ENCODE measurements around the gene PNPLA7. TPM values are rescaled to one million over a fixed set of nuclear protein-coding genes. Genes with fewer than 3 reads are reported as not detected.

Gene PNPLA7
- total RNA-seq, 1 experiment from 2014 or later, result 0.10 TPM

GRCh38 chr9:137497921-137498719, 52.1 kb downstream of the PNPLA7 start:
- DNase-seq (ENCODE audit: extremely low read depth, low read depth), result no peak

DNA sequence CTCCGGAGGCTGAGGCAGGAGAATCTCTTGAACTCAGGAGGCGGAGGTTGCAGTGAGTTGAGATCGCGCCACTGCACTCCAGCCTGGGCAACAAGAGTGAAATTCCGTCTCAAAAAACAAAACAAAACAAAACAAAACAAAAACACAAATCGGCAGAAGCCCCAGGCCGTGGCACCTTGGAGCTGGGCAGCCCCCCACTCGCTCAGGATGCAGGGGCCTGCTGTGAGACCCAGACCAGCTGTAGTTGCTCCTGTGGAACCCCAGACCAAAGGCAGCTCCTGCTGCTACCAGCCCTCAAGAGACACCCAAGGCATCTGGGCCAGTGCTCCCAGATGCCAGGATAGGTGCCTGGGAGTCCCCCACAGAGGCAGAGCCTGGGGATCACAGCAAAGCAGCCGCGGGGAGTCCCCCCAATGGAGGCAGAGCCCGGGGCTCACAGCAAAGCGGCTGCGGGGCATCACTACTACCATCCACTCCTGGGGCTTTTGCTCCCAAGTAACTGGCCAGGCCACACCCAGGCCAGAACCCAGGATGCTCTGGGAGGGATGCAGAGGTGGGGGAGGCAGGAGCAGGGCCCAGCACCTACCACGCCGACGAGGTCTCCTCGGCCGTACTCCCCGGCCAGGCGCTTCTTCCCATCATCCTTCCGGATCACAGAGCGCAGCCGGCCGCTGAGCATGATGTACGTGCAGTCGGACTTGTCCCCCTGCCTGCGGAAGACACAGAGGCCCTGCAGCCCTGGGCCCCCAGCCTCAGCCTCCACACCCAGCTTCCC, 53.4 kb downstream of the PNPLA7 start:
- DNase-seq (ENCODE audit: extremely low read depth, low read depth), result no peak

DNA sequence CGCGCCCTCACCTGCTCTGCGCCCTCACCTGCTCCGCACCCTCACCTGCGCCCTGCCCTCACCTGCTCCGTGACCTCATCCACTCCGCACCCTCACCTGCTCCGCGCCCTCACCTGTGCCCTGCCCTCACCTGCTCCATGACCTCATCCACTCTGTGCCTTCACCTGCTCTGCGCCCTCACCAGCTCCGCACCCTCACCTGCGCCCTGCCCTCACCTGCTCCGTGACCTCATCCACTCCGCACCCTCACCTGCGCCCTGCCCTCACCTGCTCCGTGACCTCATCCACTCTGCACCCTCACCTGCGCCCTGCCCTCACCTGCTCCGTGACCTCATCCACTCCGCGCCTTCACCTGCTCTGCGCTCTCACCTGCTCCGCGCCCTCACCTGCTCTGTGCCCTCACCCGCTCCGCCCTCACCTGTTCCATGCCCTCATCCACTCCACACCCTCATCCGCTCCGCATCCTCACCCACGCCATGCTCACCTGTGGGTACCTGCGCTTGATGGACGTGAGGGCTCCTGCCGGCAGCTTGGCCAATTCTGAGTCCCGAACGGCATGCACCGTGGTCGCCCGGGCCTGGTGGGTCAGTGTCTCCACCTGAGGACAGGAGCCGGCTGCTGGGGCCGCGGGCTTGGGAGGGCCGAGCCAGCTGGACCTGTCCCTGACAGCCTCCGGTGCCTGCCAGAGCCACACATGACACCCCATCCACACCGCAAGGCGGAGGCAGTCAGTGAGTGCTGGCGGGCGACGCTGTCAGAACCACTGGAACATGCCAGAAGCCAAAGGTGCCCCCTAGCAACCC, 55.5 kb downstream of the PNPLA7 start:
- DNase-seq (ENCODE audit: extremely low read depth, low read depth), result no peak

DNA sequence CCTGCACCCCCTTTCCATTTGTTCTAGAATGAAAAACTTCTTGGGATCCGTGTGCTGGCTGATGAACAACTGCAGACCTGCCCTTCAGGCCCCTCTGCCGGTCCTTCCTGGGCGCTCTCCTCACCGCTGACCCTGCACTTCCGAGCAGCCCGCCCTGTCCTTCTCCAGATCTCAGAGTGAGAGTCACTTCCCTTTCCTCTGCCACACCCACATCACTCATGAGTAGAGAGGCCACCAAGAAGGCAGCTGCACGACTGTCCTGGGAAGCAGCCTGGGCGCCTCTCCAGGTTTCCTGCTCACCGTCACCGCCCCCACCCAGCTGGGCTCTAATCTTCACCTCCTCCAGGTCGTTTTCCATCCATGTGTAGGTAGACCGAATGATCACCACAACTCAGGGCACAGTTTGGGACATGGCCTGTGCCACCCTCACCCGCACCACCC, 56.1 kb downstream of the PNPLA7 start:
- DNase-seq (ENCODE audit: extremely low read depth, low read depth), result no peak

GRCh38 chr9:137493364-137494103, 56.7 kb downstream of the PNPLA7 start:
- no peak for DNase-seq (ENCODE audit: extremely low read depth, low read depth)

GRCh38 chr9:137492464-137493363, 57.5 kb downstream of the PNPLA7 start:
- DNase-seq (ENCODE audit: extremely low read depth, low read depth), result no peak

DNA sequence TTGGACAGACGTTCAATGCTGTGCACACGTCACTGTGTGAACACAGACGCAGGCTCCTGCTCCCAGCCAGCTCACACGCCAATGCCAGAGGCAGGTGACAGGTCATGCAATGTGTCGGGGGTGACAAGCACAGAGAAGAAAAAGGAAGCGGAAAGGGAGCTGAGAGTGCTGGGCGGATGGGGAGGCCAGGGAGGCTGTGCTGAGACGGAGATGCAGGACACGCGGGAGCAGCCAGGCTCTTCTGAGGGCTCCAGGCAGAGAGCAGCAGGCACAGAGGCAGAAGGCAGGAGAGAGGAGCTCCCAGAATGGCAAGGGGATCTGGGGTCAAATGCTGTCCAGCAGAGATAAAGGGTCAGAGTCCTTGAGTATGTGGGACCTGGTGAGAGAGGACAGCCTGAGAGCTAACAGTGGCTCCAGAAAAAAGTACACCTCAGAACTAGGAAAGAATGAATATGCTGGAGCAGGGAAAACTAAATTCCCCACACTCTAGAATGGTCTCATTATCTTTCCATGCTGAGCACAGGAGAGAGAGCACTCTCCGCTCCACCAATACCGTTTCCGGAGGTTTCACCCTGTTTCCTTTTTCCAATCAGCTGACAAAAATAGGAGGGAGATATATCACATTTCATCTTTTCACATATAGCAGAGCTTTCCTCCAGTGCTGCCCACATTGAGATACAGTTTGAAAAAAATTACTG, 58.3 kb downstream of the PNPLA7 start:
- no peak for DNase-seq (ENCODE audit: extremely low read depth, low read depth)

DNA sequence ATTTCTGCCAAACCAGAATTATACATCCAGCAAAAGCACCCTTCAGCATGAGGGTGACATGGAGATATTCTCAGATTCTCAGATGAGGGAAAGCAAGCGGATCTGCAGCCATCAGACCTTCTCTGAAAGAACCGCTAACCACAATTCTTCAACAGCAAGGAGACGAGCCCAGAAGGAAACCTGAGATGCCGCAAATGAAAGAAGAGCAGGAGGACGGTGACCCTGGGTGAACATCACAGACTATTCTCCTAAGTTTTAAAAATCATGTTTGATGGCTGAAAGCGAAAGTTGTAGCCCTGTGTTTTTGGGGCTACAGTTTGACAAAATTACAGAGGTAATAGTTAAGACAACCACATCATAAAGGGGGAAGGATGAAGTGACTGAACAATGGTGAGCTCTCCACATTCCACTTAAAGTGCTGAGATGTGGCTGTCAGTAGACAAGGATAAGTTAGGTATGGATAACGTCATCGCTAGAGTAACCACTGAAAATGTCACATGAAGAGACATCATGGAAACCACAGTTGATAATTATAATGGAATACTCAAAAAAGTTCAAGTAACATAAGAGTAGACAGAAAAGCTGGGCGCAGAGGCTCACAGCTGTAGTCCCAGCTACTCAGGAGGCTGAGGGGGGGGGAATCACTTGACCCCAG, 59.5 kb downstream of the PNPLA7 start:
- DNase-seq (ENCODE audit: extremely low read depth, low read depth), result no peak

- no peak for DNase-seq (ENCODE audit: extremely low read depth, low read depth)
Measured at GRCh38 chr9:137488906-137489305, 61.3 kb downstream of the PNPLA7 start.

DNA sequence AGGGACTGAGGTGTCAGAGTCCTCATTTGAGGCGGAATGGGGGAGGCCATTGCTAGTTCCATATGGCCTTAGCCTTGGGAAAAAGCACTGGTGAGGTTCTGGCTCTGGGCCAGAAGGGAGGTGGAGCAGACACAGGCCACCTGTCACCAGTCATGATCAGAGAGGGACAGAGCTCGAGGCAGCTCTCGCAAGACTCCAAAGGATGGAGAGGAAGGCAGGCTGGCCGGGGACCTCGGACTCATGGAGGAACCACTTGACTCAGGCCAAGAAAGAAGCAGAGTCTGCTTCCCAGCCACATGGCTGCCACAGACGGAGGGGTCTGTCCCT, 61.9 kb downstream of the PNPLA7 start:
- no peak for DNase-seq (ENCODE audit: extremely low read depth, low read depth)

DNA sequence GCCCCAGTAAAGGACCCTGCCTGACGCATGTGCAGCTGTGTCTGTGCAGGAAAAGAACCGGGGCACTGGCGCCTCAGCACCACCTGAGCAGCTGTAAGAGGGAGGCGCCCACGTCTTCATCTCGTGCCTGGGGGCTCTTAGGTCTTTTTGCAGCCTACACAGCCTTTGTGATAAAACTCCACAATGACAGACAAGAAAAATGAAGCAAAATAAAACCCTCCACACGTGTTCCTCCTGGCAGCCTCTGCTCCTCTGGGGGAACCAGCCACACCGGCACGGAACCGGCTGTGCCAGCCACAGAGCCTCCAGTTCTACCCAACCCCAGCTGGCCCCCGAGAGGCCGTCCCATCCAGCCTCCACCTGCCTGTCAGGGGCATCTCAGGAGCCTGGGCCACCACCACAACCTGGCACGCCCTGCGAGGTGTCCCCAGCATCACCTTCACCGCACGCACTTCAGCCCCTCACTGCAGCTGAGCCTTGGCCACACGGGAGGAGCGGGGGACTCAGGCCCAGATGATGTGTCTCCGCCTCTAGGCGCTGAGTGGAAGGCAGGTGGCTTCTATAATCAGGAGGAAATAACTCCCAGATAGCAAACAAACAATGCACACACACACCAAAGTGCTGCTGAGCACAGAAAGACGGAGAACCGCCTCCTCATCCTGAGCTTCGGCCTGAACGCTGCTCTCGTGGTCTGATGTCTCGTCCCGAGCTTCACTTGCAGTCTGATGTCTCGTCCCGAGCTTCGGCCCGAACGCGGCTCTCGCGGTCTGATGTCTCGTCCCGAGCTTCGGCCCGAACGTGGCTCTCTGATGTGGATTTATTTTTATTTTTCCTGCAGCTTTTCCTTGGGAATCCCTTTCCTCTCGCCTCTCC, 62.5 kb downstream of the PNPLA7 start:
- no peak for DNase-seq (ENCODE audit: extremely low read depth, low read depth)

- no peak for DNase-seq (ENCODE audit: extremely low read depth, low read depth)
Measured at GRCh38 chr9:137486545-137487453, 63.4 kb downstream of the PNPLA7 start.

DNA sequence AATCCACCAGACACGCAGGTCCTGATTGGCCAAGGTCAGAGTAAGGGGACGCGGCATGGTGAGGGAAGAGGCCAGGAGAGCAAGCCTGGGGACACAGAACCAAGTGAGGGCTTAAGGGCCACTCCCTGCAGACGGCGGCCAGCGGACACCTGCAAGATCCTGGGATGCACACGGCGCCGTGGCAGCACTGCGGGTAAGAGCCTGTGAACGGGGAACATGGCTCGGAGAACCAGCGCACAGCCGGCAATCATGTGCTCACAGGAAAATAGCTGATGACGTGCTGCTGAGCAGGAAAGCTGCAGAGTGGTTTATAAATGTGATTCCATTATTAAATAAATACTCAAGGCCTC, 64.1 kb downstream of the PNPLA7 start:
- DNase-seq (ENCODE audit: extremely low read depth, low read depth), result no peak

GRCh38 chr9:137485343-137486140, 64.7 kb downstream of the PNPLA7 start:
- no peak for DNase-seq (ENCODE audit: extremely low read depth, low read depth)

- no peak for DNase-seq (ENCODE audit: extremely low read depth, low read depth)
Measured at GRCh38 chr9:137484551-137485315, 65.5 kb downstream of the PNPLA7 start.
